Nephron progenitor cell (in vitro differentiated cells): ENCODE data around the gene NKAPL.

ENCODE experiments used
- DNase-seq: peaks from one replicate; pipeline ENCODE4 v3.0.0; 2021
- H3K27ac Mint-ChIP-seq: 2 replicates; pipeline ENCODE4 v1.8.0; 2021; ENCODE audit warnings: mild to moderate bottlenecking, moderate library complexity, mixed read lengths
- H3K27me3 Mint-ChIP-seq: 2 replicates; pipeline ENCODE4 v1.8.0; 2021; ENCODE audit warnings: mild to moderate bottlenecking, low read depth, mixed read lengths; ENCODE audit not compliant: poor library complexity
- H3K36me3 Mint-ChIP-seq: 2 replicates; pipeline ENCODE4 v1.8.0; 2021; ENCODE audit warnings: low read depth, mixed read lengths
- H3K4me1 Mint-ChIP-seq: 2 replicates; pipeline ENCODE4 v1.8.0; 2021; ENCODE audit warnings: mixed read lengths
- H3K4me3 Mint-ChIP-seq: 2 replicates; pipeline ENCODE4 v1.8.0; 2021; ENCODE audit warnings: mild to moderate bottlenecking, moderate library complexity, mixed read lengths
- H3K9me3 Mint-ChIP-seq: 2 replicates; pipeline ENCODE4 v1.8.0; 2021; ENCODE audit warnings: mild to moderate bottlenecking, moderate library complexity, mixed read lengths
- TF ChIP-seq, protein P1 (sequence below): fragments of 200-600 bp; sonication (generic); IDR thresholded peaks from 2 replicates; pipeline ENCODE4 v1.5.0; 2021; ENCODE audit warnings: antibody characterized with exemption

Gene NKAPL

DNA sequence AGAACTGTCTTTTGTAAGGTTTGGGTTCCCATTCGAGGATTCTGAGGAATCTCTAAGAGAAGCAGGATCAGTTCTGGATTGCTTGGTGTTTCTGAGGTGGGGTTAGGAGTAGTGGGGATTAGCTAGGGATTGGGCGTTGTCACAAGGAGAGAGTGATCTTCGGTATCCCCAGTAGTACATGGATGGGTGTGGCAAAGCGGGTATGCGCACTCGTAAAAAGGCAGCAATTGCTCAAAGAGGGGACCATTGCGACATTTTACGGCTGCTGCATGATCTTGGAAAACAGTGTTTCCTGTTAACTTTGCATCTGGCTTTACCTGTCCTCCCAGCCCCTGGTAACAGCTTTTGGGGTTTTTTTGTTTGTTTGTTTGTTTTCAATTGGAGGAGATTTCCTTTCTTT lies 43.7 kb upstream of the NKAPL start:
- H3K9me3 Mint-ChIP-seq, result peaks cover 25% of the 10 kb centered on the region
- H3K4me3 Mint-ChIP-seq, result no peak overlapping the region
- no peak for DNase-seq
- H3K27ac Mint-ChIP-seq, result no peak overlapping the region
- H3K27me3 Mint-ChIP-seq, result peaks cover 97% of the 10 kb centered on the region
- no peaks in the 10 kb centered on the region for H3K36me3 Mint-ChIP-seq
- TF ChIP-seq, protein P1, sequence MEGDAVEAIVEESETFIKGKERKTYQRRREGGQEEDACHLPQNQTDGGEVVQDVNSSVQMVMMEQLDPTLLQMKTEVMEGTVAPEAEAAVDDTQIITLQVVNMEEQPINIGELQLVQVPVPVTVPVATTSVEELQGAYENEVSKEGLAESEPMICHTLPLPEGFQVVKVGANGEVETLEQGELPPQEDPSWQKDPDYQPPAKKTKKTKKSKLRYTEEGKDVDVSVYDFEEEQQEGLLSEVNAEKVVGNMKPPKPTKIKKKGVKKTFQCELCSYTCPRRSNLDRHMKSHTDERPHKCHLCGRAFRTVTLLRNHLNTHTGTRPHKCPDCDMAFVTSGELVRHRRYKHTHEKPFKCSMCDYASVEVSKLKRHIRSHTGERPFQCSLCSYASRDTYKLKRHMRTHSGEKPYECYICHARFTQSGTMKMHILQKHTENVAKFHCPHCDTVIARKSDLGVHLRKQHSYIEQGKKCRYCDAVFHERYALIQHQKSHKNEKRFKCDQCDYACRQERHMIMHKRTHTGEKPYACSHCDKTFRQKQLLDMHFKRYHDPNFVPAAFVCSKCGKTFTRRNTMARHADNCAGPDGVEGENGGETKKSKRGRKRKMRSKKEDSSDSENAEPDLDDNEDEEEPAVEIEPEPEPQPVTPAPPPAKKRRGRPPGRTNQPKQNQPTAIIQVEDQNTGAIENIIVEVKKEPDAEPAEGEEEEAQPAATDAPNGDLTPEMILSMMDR, result no peak
- H3K4me1 Mint-ChIP-seq, result peaks cover 12% of the 10 kb centered on the region

DNA sequence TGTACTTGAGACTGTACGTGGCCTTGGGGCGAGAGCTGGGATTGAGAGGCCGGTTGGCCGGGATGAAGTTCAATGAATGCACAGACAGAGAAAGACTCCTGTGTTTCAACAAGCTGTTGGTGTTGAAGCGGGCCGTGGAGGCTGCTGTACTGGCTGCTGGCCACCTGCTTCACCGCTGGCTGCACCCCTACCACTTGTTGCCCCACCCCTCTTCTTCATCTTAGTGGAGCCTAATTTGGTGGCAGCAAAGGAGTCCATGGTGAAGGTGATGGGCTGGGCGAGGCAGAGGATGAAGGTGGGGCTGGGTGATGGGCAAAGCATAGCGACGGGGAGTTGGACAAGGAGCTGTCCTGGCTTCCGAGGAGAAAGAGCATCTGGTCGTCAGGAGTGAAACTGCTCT lies 41.2 kb upstream of the NKAPL start:
- no peak overlapping the region for H3K27ac Mint-ChIP-seq
- H3K4me3 Mint-ChIP-seq, result peak overlapping the region; percentile 63
- no peaks in the 10 kb centered on the region for H3K4me1 Mint-ChIP-seq
- no peaks in the 10 kb centered on the region for H3K36me3 Mint-ChIP-seq
- TF ChIP-seq, protein P1, result no peak
- peaks cover 29% of the 10 kb centered on the region for H3K9me3 Mint-ChIP-seq
- DNase-seq, result no peak
- peaks cover 94% of the 10 kb centered on the region for H3K27me3 Mint-ChIP-seq

DNA sequence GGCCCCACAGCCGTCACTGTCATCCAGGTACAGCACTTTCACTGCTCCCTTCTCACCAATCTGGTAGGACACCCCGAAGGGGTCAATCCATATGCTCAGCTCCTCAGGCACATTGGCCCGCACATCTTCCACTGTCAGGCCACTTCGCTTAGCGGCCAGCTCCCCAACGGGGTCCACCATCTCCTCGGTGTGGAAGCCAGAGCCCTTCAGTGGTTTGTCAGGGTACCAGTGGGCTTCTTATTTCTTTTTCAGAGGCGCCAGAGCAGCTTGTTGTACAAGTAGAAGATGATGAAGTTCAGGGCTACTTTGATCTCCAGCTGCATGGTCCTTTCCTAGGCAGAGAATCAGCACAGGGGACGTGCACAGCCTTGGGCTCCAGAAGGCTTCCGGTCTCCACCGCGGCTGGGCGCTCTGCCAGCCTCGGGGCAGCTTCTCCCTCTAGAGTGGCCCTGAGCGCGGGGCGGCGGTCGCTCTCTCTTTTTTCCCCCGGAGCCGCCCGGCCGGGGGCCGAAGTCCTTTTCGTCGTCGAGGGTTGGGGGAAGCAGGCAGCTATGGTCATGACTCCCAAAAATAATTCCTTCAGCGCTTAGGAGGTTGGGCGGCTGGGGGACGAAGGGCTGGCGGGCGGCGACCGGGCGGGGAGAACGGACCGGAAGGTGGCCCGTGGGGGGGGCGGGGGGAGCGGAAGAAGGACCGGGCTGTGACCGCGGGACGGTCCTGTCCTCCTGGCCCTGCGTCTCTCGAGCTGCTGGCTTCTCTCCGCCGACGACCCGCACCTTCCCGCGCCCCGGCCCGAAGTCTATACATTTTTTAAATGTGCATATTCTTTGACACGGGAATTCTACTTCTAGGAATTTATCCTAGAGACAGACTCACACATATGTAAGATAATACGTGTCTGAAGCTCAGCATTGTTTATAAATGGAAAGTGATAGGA lies 40.5 kb upstream of the NKAPL start:
- Mint-ChIP-seq H3K36me3 (no peaks in the 10 kb centered on the region), H3K27me3 (peaks cover 94% of the 10 kb centered on the region), H3K4me1 (no peaks in the 10 kb centered on the region), H3K9me3 (peaks cover 29% of the 10 kb centered on the region), H3K4me3 (peak overlapping the region; percentile 81), H3K27ac (no peak overlapping the region)
- peak; percentile 61 for DNase-seq
- TF ChIP-seq, protein P1, result no peak

DNA sequence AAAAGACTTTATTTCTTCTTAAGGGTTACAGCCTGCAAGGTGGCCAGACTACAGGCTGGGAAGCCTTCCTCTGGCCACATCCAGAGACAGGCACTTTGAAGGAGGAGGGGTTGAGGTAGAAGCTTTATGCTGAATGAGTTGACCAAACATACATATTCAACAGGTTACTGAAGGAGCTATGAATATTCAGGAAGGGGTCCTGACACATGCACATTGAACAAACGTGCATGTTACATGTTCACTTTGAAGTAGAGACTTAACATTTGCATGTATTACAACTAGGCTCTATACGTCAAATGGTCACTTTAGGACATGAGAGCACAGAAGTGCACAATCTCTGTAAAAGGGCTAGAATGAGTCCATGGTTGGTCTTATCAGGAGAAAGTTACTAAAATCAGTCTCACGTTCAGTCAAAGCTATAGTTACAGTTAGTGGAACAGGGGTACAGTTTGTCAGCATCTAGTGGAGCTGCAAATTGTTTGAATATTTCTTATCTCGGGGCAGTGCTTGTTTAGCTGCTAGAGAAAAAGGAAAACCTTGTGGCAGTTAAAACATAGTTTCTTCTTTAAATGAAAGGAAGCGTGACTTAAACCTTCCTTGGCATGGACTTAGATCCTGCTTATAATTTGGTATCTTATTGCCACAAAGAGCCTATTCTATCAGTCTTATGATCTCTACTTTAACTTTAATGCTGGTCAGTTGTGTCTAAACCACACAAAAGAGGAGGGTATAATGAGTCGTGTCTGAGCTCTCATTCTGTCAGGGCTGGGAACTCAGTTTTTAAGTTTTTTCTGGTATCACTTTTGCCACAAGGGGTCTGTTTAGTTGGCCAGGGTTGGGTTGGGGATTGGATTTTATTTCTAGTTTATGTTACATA lies 38.6 kb upstream of the NKAPL start:
- Mint-ChIP-seq H3K4me3 (peak overlapping the region; percentile 22), H3K9me3 (peaks cover 29% of the 10 kb centered on the region), H3K27ac (no peak overlapping the region), H3K36me3 (no peaks in the 10 kb centered on the region), H3K4me1 (peaks cover 12% of the 10 kb centered on the region), H3K27me3 (peaks cover 88% of the 10 kb centered on the region)
- TF ChIP-seq, protein P1, result no peak
- no peak for DNase-seq

DNA sequence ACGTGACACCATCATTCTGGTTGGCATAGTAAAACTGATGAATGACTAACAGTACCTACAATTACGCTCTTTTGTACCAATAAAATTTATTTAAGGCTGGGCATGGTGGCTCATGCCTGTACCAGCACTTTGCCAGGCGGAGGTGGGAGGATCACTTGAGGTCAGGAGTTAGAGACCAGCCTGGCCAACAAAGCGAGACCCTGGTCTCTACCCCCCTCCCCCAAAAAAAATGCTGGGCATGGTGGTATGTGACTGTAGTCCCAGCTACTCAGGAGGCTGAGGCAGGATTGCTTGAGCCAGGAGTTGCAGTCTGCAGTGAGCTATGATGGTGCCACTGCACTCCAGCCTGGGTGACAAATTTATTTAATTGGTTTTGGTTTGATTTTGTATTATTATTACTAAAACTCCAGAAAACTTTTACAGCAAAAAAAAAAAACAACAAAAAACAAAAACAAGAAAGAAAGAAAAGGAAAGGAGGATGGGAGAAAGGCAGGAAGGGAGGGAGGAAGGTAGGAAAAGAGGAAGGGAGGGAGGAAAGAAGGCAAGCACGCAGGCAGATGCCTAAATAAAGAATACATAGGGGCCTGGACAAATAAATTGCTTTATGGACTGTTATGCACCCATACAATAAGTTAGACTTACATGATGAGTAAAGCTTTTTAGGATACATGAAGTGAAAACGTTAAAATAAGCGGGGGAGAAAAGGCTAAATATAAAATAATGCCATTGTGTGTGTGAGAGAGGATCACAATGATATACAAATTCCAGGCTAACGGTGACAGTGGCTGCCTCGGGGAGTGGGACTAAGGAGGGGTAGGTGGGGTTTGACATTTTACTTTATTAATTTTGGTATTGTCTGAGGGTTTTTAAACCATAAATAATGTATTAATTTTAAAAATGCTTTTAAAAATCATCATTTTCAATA lies 34.7 kb upstream of the NKAPL start:
- TF ChIP-seq, protein P1, result no peak
- Mint-ChIP-seq H3K36me3 (peaks cover 25% of the 10 kb centered on the region), H3K27ac (peak overlapping the region; percentile 89), H3K4me1 (peaks cover 26% of the 10 kb centered on the region), H3K9me3 (peaks cover 9% of the 10 kb centered on the region), H3K4me3 (peak overlapping the region; percentile 99), H3K27me3 (peaks cover 52% of the 10 kb centered on the region)
- no peak for DNase-seq
